HCT116 (cell line): Measurements from ENCODE around the gene ZNF561.
A peak's percentile ranks its signal among the peaks of the same experiment; 100 is the strongest.

Source experiments
- CBX3 ChIP-seq: IDR thresholded peaks from 2 replicates; pipeline ENCODE4 v1.6.1; 2012; ENCODE audit warnings: low read depth
- ELF1 ChIP-seq: IDR thresholded peaks from 2 replicates; pipeline ENCODE4 v1.6.1; 2012; ENCODE audit warnings: low read depth, borderline replicate concordance
- EZH2 ChIP-seq: fragments of 200-600 bp; sonication (generic); IDR thresholded peaks from 2 replicates; pipeline ENCODE4 v1.6.1; 2017; ENCODE audit warnings: antibody characterized with exemption, mixed run types
- FOSL1 ChIP-seq: IDR thresholded peaks from 2 replicates; pipeline ENCODE4 v1.6.1; 2012; ENCODE audit warnings: low read depth
- JUND ChIP-seq: IDR thresholded peaks from 2 replicates; pipeline ENCODE4 v1.6.1; 2012
- POLR2A ChIP-seq: IDR thresholded peaks from 2 replicates; pipeline ENCODE4 v1.7.0; 2011; ENCODE audit warnings: borderline replicate concordance; ENCODE audit not compliant: insufficient read depth, insufficient read length; ENCODE audit errors: extremely low read depth
- POLR2AphosphoS5 ChIP-seq: IDR thresholded peaks from 2 replicates; pipeline ENCODE4 v1.6.1; 2011; ENCODE audit warnings: mild to moderate bottlenecking, low read depth, low read length, moderate library complexity
- SIN3A ChIP-seq: IDR thresholded peaks from 2 replicates; pipeline ENCODE4 v1.6.1; 2012; ENCODE audit warnings: low read depth
- YY1 ChIP-seq: IDR thresholded peaks from 2 replicates; pipeline ENCODE4 v1.6.1; 2011; ENCODE audit warnings: low read length, low read depth, moderate library complexity, mild to moderate bottlenecking; ENCODE audit not compliant: insufficient replicate concordance; ENCODE audit errors: extremely low read depth
- ZFX ChIP-seq: fragments of 450-650 bp; IDR thresholded peaks from 2 replicates; pipeline ENCODE4 v1.6.1; 2017
- TF ChIP-seq, protein P1 (sequence below), 3 experiments: fragments of 200-600 bp in 1 of 3; sonication (generic) in 1 of 3; IDR thresholded peaks in 2 of 3; conservative IDR thresholded peaks in 1 of 3; 2 replicates each; pipeline ENCODE4 v1.5.1; 2012 to 2017; ENCODE audit warnings: low read depth in 2 of 3, low read length in 2 of 3, antibody characterized with exemption in 1 of 3, borderline replicate concordance in 1 of 3, control low read depth in 1 of 3, mild to moderate bottlenecking in 1 of 3, mixed read lengths in 1 of 3, mixed run types in 1 of 3, moderate library complexity in 1 of 3; ENCODE audit not compliant: insufficient read depth in 1 of 3
- TF ChIP-seq, protein P2 (sequence below): IDR thresholded peaks from 2 replicates; pipeline ENCODE4 v1.6.1; 2012; ENCODE audit warnings: low read depth
- TF ChIP-seq, protein P3 (sequence below): IDR thresholded peaks from 2 replicates; pipeline ENCODE4 v1.6.1; 2012

DNA sequence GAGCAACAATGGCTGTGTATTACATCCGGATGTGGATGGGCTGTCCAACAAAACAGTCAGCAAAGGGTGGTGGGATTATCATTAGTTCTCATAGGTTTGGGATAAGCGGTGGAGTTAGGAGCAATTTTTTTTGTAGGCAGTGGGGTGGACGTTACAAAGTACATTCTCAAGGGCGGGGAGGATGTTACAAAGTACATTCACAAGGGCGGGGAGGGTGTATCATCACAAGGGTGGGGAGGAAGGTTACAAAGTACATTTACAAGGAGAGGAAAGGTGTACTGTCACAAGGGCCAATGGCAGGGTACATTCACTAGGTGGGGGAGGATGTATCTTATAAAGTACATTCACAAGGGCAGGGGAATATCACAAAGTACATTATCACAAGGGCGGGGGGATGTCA, 20.8 kb upstream of the ZNF561 start:
- TF ChIP-seq, protein P1, sequence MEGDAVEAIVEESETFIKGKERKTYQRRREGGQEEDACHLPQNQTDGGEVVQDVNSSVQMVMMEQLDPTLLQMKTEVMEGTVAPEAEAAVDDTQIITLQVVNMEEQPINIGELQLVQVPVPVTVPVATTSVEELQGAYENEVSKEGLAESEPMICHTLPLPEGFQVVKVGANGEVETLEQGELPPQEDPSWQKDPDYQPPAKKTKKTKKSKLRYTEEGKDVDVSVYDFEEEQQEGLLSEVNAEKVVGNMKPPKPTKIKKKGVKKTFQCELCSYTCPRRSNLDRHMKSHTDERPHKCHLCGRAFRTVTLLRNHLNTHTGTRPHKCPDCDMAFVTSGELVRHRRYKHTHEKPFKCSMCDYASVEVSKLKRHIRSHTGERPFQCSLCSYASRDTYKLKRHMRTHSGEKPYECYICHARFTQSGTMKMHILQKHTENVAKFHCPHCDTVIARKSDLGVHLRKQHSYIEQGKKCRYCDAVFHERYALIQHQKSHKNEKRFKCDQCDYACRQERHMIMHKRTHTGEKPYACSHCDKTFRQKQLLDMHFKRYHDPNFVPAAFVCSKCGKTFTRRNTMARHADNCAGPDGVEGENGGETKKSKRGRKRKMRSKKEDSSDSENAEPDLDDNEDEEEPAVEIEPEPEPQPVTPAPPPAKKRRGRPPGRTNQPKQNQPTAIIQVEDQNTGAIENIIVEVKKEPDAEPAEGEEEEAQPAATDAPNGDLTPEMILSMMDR (IDR thresholded peaks at IDR 0.05 in 2 of 3, conservative IDR thresholded peaks at IDR 0.05 in 1 of 3; ENCODE audit: borderline replicate concordance in 1 of 3, insufficient read depth in 1 of 3, low read depth in 2 of 3, low read length in 2 of 3): no peak
- no peak for TF ChIP-seq ZFX
- TF ChIP-seq YY1: no peak
- no peak for TF ChIP-seq POLR2A
- TF ChIP-seq JUND: no peak
- no peak for TF ChIP-seq EZH2
- no peak for TF ChIP-seq POLR2AphosphoS5
- no peak for TF ChIP-seq SIN3A
- TF ChIP-seq, protein P2, sequence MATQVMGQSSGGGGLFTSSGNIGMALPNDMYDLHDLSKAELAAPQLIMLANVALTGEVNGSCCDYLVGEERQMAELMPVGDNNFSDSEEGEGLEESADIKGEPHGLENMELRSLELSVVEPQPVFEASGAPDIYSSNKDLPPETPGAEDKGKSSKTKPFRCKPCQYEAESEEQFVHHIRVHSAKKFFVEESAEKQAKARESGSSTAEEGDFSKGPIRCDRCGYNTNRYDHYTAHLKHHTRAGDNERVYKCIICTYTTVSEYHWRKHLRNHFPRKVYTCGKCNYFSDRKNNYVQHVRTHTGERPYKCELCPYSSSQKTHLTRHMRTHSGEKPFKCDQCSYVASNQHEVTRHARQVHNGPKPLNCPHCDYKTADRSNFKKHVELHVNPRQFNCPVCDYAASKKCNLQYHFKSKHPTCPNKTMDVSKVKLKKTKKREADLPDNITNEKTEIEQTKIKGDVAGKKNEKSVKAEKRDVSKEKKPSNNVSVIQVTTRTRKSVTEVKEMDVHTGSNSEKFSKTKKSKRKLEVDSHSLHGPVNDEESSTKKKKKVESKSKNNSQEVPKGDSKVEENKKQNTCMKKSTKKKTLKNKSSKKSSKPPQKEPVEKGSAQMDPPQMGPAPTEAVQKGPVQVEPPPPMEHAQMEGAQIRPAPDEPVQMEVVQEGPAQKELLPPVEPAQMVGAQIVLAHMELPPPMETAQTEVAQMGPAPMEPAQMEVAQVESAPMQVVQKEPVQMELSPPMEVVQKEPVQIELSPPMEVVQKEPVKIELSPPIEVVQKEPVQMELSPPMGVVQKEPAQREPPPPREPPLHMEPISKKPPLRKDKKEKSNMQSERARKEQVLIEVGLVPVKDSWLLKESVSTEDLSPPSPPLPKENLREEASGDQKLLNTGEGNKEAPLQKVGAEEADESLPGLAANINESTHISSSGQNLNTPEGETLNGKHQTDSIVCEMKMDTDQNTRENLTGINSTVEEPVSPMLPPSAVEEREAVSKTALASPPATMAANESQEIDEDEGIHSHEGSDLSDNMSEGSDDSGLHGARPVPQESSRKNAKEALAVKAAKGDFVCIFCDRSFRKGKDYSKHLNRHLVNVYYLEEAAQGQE: no peak
- TF ChIP-seq, protein P3, sequence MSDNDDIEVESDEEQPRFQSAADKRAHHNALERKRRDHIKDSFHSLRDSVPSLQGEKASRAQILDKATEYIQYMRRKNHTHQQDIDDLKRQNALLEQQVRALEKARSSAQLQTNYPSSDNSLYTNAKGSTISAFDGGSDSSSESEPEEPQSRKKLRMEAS: no peak
- no peak for TF ChIP-seq ELF1
- no peak for TF ChIP-seq FOSL1
- peak; percentile 79; the same call in 1 of the 2 replicates for TF ChIP-seq CBX3
